GM12891 (cell line): ENCODE measurements around the gene C5orf52.
"Not testable (repeated sequence)": the region's sequence is repeated elsewhere in the genome, so short reads cannot be mapped to it uniquely, and the experiment has no call there.

Experiments used
- DNase-seq: peaks from one replicate; pipeline ENCODE4 v3.0.0; 2011; ENCODE audit warnings: low spot score; ENCODE audit not compliant: insufficient read length
- FAIRE-seq: peaks from 2 replicates; lab custom pipeline; 2011; peaks lifted over from hg19 to GRCh38; lab: Jason Lieb, UNC
- PAX5 ChIP-seq: IDR thresholded peaks from 2 replicates; pipeline ENCODE4 v1.6.1; 2011; ENCODE audit warnings: low read length, moderate library complexity, mild to moderate bottlenecking; ENCODE audit not compliant: insufficient read depth, severe bottlenecking
- POLR2A ChIP-seq: IDR thresholded peaks from 2 replicates; pipeline ENCODE4 v1.6.1; 2011; ENCODE audit warnings: low read depth, low read length, control low read depth
- POLR2AphosphoS5 ChIP-seq: IDR thresholded peaks from 2 replicates; pipeline ENCODE4 v1.6.1; 2011; ENCODE audit warnings: low read depth, low read length, control low read depth
- POU2F2 ChIP-seq: IDR thresholded peaks from 2 replicates; pipeline ENCODE4 v1.6.1; 2011; ENCODE audit warnings: low read depth, mild to moderate bottlenecking, control low read depth, low read length, moderate library complexity
- SPI1 ChIP-seq: IDR thresholded peaks from 2 replicates; pipeline ENCODE4 v1.6.1; 2011; ENCODE audit warnings: low read depth, low read length, control low read depth
- TAF1 ChIP-seq: IDR thresholded peaks from 2 replicates; pipeline ENCODE4 v1.6.1; 2011; ENCODE audit warnings: low read depth, low read length, control low read depth

The C5orf52 gene

DNA sequence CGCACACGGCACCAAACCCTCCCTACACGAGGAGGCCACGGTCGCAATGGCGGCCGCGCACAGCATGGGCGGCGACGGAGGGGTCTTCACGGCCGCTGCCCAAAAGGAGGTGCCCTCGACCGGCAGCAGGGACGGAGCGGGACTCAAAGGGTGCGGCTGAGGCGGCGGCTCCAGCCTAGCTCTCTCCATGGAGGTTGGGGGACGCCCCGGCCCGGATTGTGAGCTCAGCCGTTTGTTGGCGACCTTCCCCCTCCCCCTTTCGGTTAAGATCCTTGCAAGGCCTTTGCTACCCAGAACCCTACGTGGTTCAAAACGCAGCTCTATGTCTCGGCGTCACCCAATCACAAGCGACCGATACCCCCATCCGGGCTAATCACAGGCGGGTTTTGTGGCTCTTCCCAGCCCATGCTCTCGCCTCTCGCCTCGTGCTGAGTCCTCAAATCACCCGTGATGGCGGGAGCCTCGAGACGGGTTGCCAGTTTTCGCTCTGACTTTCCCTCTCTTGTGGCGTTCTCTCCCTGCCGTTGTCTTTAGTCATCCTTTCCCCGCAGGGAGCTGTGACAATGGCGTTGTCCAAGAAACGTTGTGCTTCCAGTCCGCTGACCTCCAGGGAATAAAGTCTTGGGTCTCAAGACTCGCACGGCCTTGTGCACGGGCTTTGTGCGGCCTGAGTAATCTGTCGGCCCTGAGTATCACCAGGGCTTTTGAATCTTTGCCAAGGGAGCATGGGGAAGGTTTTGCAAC lies 19.5 kb downstream of the C5orf52 start:
- no peak for FAIRE-seq
- TF ChIP-seq SPI1 (no peak), TAF1 (no peak), POU2F2 (no peak), PAX5 (no peak), POLR2A (no peak), POLR2AphosphoS5 (no peak)
- no peak for DNase-seq

DNA sequence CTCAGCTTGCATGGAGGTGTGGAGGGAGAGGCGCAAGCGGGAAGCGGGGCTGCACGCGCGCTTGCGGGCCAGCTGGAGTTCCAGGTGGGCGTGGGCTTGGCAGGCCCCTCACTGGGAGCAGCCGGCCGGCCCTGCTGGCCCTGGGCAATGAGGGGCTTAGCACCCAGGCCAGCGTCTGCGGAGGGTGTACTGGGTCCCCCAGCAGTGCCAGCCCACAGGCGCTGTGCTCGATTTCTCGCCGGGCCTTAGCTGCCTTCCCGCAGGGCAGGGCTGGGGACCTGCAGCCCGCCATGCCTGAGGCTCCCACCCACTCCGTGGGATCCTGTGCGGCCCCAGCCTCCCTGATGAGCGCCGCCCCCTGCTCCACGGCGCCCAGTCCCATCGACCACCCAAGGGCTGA lies 22.5 kb downstream of the C5orf52 start:
- not testable (repeated sequence) for FAIRE-seq, DNase-seq

DNA sequence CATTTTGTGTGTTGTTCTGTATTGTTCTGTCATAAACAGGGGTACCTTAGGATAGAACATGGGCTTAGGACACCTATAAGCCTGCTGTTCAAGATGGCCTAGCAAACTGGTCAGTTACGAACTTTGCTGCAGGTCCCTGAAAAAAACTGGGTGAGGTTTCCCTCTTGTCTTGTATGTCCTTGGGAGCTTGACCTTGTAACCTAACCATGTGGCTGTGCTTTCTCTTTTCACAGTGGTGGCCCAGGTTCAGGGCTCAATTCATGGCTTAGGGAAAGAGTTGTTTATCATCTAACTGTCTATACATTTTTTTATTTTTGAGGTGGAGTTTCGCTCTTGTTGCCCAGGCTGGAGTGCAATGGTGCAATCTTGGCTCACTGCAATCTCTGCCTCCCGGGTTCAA lies 24.8 kb downstream of the C5orf52 start:
- DNase-seq, FAIRE-seq: not testable (repeated sequence)

DNA sequence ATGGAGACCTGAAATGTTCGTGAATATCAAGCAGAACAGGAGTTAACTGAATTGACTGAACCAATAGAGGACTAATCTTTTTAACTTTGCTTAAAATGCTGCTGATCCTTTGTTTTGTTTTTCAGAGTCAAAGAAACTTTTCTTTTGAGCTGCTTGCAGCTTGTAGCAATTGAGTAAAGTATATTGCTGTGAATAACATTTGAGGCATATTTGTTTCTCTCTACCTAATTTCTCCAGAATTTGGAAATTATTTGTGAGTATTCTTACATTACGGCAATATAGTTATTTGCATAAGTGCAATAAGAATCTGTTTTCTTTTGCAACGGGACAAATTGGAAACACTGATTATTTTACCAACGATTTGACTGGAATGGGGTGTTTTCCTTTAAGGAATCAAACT lies 27.3 kb downstream of the C5orf52 start:
- FAIRE-seq, DNase-seq: not testable (repeated sequence)

DNA sequence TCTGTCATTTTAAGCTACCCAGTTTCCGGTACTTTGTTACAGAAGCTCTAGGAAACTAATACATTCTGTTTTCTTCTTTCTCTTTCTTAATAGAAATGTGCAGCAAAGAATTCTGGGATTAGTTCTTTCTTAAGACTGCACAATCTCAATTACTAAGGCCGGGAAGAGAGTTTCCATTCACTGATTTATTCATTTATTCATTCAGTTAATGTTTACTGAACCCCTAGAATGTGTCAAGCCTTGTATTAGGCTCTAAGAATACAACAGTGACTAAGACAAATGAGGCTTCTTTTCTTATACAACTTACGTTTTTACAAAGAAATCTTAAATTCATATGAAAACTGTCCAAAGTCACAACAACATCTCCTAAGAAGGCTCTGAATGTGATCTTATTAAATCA lies 32.4 kb downstream of the C5orf52 start:
- DNase-seq (no peak), FAIRE-seq (no peak)
- TF ChIP-seq POLR2AphosphoS5, result no peak
- TF ChIP-seq SPI1, result no peak
- no peak for TF ChIP-seq PAX5
- TF ChIP-seq TAF1, result no peak
- no peak for TF ChIP-seq POLR2A
- TF ChIP-seq POU2F2, result no peak

DNA sequence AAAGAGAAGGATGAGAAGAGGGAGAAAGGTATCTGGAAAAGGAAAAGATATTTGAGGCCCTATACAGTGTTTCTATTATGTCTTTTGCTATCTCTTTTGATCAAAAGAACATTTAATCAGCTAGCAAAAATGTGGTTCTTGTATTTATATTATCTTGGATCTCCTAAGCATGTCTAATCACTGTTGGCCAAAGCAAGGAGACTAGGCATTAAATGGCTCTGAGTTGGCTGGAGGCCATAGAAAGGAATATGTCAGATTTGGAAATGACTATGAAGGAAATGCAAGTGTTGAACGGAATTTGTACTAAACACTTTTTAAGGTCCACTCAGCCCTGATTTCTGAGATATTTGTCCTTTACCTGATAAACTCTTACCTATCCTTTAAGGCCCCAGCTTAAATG lies 37.5 kb downstream of the C5orf52 start:
- DNase-seq (no peak), FAIRE-seq (no peak)
- TF ChIP-seq POLR2AphosphoS5 (no peak), TAF1 (no peak), SPI1 (no peak), PAX5 (no peak), POLR2A (no peak), POU2F2 (no peak)

DNA sequence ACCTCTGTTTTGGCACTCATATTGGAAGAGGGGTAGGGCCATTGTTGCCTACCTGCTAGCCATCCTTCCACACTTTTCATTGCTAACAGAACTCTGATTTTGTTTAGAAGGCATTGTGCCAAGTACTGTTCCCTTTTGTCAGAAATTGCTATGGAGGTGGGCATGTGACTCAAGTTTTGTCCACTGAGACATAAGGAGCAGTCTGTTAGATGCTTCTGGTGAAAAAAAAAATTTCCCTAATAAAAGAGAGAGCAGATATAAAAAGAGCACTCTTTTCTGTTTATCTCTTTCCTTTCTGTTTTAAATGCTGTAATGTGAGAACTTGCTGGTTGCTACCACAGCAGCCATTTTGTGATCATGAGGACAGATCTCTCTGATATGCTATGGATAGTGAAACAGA lies 38.0 kb downstream of the C5orf52 start:
- DNase-seq (no peak), FAIRE-seq (no peak)
- TF ChIP-seq POLR2A, result no peak
- TF ChIP-seq PAX5, result no peak
- TF ChIP-seq POU2F2, result no peak
- no peak for TF ChIP-seq SPI1

DNA sequence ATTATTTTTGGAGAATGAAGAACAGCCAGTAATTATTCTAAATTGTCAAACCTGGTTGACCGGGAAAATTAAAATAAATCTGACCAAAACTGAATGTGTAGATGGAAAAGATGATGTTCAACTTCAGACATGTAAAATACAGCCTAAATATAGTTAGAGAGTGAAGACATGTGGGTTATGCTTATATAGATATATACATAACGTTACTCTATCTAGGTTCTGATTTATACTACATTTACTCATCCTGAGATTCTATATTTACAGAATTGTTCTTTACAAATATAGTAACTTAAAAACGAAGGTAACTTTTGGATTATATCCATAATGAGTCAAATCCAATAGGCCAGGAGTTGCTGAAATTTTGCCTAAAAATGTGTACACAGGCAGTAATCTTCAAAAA lies 39.1 kb downstream of the C5orf52 start:
- DNase-seq (no peak), FAIRE-seq (no peak)
- TF ChIP-seq SPI1, result no peak
- TF ChIP-seq POLR2A, result no peak
- TF ChIP-seq POU2F2, result no peak
- TF ChIP-seq POLR2AphosphoS5, result no peak
- TF ChIP-seq TAF1, result no peak
- no peak for TF ChIP-seq PAX5

DNA sequence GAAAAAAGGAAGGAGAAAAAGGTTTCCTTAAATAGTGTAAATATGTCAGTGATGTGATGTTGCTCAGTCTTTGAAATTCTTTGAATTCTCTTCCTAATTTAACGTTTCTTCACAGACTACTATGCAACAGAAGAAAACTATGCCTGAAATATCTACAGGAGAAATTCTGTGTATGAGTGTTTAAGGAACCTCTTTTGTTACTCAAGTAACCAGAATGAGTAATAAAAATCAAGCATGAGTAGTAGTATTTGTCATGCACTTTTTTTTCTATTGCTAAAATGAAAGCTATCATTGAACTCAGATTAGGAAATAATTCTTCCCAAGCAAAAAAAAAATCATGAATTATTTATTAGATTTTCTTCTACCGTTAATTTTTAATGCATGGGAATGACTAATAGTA lies 39.5 kb downstream of the C5orf52 start:
- no peak for FAIRE-seq
- DNase-seq, result no peak
- TF ChIP-seq POLR2AphosphoS5 (no peak), POU2F2 (no peak)

DNA sequence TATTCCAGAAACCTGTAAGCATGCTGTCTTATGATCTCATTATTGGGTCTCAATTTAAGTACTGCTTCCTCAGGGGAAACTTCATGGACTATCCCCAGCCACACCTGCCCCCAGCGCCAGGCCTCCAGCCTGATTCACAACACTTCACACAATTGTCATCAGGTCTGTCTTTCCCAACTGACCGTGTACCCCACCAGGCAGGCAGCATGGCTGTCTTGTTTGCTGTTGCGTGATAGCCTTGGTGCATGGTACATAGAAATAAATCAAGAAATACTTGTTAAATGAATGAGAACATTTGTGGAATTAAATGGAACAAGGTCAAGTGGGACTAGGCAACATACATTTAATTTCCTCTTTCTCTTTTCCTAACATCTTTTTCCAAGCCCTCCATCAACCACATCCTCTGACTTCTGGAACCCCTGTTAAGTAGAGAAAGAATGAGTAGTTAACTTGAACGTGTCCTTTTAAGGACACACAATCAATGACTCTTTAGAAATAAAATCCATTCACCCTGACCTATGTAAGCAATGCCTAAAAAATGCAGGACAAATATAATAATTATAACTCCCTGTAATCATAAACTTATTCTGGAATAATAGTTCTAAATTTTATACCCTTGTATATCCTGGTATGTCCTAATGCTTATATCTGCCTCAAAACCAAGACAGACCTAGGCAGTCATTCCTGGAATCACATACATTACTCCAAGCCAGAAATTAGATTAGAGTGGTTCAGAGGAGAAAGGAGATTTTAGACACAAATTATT lies 42.7 kb downstream of the C5orf52 start:
- TF ChIP-seq POU2F2 (no peak), POLR2AphosphoS5 (no peak), SPI1 (no peak), TAF1 (no peak), PAX5 (no peak), POLR2A (no peak)
- FAIRE-seq (no peak), DNase-seq (no peak)

DNA sequence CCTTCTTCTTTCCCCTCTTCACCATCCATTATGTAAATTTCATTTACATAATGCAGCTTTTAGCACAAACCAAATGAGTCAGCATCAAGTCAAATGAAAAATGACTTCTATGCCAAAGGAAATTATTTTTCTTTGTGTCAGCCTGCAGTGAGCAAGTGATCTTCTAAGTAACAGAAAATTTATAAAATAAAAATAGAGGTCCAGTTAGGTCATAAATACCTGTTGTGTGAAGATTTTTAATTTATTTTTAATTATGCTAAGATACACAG lies 43.2 kb downstream of the C5orf52 start:
- no peak for TF ChIP-seq POU2F2
- TF ChIP-seq SPI1, result no peak
- no peak for TF ChIP-seq TAF1
- FAIRE-seq (no peak), DNase-seq (no peak)

DNA sequence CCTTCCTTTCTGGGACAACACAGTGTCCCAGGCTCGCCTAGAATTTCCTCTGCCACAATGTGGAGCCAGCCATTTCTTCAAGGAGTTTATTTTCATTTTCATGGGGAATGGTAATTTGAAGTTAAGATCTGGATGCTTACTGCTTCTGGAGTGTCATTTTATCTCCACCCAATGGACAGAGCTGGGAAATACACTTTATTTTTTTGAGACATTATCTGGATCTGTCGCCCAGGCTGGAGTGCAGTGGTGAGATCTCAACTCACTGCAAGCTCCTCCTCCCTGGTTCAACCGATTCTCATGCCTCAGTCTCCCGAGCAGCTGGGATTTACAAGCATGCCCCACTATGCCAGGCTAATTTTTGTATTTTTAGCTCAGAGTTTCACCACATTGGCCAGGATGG lies 47.2 kb downstream of the C5orf52 start:
- TF ChIP-seq POU2F2 (no peak), POLR2AphosphoS5 (no peak), TAF1 (no peak), POLR2A (no peak), PAX5 (no peak), SPI1 (no peak)
- no peak for DNase-seq
- FAIRE-seq, result peak; percentile 66
